NCI-H510A treated with DMSO at 0.1 percent for 48 hours (cell line): ENCODE measurements around the gene ADAMTS2.

Experiments used
- DNase-seq: peaks from one replicate; lab custom pipeline; 2025; lab: John Stamatoyannopoulos, UW

The ADAMTS2 gene

GRCh38 chr5:179371681-179372680 is 26.7 kb upstream of the ADAMTS2 start:
- no peak for DNase-seq

- DNase-seq = no peak
Measured at GRCh38 chr5:179371121-179371510, 25.9 kb upstream of the ADAMTS2 start.

GRCh38 chr5:179370490-179371120 is 25.3 kb upstream of the ADAMTS2 start:
- DNase-seq = no peak

GRCh38 chr5:179369530-179369884 is 24.2 kb upstream of the ADAMTS2 start:
- no peak for DNase-seq

GRCh38 chr5:179368806-179369529 is 23.7 kb upstream of the ADAMTS2 start:
- no peak for DNase-seq

- DNase-seq = no peak
Measured at GRCh38 chr5:179368126-179368805, 23.0 kb upstream of the ADAMTS2 start.

- no peak for DNase-seq
Measured at GRCh38 chr5:179367491-179367890, 22.2 kb upstream of the ADAMTS2 start.

- DNase-seq = no peak
Measured at GRCh38 chr5:179362355-179362754, 17.1 kb upstream of the ADAMTS2 start.

GRCh38 chr5:179361037-179361603 is 15.9 kb upstream of the ADAMTS2 start:
- DNase-seq = no peak

- no peak for DNase-seq
Measured at GRCh38 chr5:179357031-179357430, 11.8 kb upstream of the ADAMTS2 start.

- DNase-seq = no peak
Measured at GRCh38 chr5:179355976-179356974, 11.0 kb upstream of the ADAMTS2 start.

- DNase-seq = no peak
Measured at GRCh38 chr5:179354305-179354882, 9.1 kb upstream of the ADAMTS2 start.

GRCh38 chr5:179348843-179349242 is 3.6 kb upstream of the ADAMTS2 start:
- DNase-seq = no peak

GRCh38 chr5:179348011-179348530 is 2.8 kb upstream of the ADAMTS2 start:
- no peak for DNase-seq

- no peak for DNase-seq
Measured at GRCh38 chr5:179347581-179347980, 2.3 kb upstream of the ADAMTS2 start.

GRCh38 chr5:179346875-179347274 is 1.6 kb upstream of the ADAMTS2 start:
- no peak for DNase-seq

GRCh38 chr5:179346401-179346800 is 1.1 kb upstream of the ADAMTS2 start:
- no peak for DNase-seq

- no peak for DNase-seq
Measured at GRCh38 chr5:179345183-179345432, 153 bp downstream of the ADAMTS2 start.

- no peak for DNase-seq
Measured at GRCh38 chr5:179344431-179345182, 654 bp downstream of the ADAMTS2 start.
